HG03039 (cell line): ENCODE measurements around the gene OR6J1.
"Not testable (repeated sequence)": the region's sequence is repeated elsewhere in the genome, so short reads cannot be mapped to it uniquely, and the experiment has no call there.

Source experiments
- ATAC-seq: cut with Tn5 transposase; IDR thresholded peaks from one replicate; pipeline ENCODE4 v1.9.1; 2021; ENCODE audit warnings: mild to moderate bottlenecking, moderate library complexity; ENCODE audit not compliant: unreplicated experiment

The OR6J1 gene

GRCh38 chr14:22610931-22611330 is 33.2 kb downstream of the OR6J1 start:
- ATAC-seq = no peak

- ATAC-seq = no peak
Observed at GRCh38 chr14:22607291-22607690, 36.9 kb downstream of the OR6J1 start.

- no peak for ATAC-seq
Observed at GRCh38 chr14:22606380-22606779, 37.8 kb downstream of the OR6J1 start.

GRCh38 chr14:22602862-22603261 is 41.3 kb downstream of the OR6J1 start:
- ATAC-seq = no peak

- ATAC-seq = no peak
Observed at GRCh38 chr14:22601996-22602395, 42.2 kb downstream of the OR6J1 start.

GRCh38 chr14:22601456-22601855 is 42.7 kb downstream of the OR6J1 start:
- no peak for ATAC-seq

DNA sequence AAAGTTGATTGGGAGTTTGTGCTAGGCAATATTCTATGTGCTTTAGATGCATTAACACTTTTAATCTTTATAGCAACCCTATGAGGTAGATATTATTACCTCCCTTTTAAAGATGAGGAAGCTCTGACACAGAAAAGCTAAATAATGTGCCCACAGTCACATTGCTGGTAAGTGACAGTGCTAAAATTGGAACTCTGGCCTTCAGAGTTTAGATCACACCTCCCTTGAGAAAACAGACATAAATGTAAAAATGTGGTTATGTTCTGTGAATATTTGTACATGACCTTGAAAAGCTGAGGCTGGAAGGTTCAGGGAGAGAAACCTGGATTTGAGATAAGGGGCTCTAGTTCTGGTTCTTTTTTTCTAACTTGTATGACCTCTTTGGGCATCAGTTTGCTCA is 44.1 kb downstream of the OR6J1 start:
- no peak for ATAC-seq

GRCh38 chr14:22599349-22599748 is 44.8 kb downstream of the OR6J1 start:
- ATAC-seq = no peak

DNA sequence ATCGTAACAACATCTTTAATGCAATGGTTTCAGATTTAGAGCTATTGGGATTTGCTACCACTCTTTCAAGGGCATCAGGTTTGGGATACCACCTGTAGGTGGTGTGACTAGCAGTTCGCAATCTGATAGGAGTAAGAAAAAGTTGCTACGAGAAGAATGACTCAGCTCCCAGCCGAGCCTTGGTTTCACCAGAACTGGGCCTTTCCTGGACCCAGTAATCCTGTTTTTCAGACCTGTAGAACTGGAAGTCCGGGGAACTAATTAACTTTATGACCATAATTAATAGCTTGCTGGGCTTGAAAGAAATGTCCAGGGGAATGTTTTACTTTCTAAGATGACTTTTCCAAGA is 45.3 kb downstream of the OR6J1 start:
- no peak for ATAC-seq

DNA sequence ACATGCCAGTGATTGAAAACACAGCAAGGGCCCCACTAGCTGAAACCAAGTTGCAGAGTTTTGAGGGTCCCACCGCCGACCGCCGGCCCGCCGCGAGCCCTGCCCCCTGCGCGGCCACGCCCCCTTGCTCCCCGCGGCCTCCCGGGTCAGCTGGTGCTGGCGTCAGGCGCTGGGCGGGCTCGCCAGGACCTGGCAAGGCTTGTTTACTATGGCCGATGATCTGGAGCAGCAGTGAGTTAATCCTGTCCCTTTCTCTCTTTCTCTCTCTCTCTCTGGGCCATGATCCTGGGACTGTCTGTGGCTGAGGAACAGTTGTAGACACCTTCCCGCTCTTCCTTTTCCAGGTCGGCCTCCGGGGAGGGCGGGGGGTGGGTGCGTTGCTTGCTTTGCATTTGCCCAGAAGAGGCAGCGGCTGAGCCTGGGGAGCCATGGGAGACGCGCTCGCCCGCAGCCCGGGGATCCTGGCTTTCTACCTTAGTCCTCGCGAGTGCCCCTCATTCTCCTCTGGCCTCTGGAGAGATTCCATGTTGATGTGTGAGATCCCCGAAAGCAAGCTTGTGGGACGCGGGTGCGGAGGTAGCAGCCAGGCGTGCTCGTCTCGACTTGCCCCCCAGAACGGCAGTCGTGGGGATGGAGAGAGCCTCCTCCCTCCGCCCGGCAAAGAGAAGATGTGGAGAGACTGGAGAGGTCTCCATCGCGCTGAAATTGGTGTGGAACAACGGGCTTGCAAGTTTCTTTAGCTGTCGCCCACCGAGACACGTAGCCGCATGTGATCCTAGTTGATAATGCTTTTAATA is 45.9 kb downstream of the OR6J1 start, which contains the start of gene ABHD4:
Gene ABHD4, plus strand, starts transcription at position 202 of the 797 bp plus-strand sequence. Its CDS starts 7 bp downstream, at position 209.
- peak; percentile 82 for ATAC-seq

GRCh38 chr14:22597771-22598098 is 46.4 kb downstream of the OR6J1 start:
- ATAC-seq = no peak

DNA sequence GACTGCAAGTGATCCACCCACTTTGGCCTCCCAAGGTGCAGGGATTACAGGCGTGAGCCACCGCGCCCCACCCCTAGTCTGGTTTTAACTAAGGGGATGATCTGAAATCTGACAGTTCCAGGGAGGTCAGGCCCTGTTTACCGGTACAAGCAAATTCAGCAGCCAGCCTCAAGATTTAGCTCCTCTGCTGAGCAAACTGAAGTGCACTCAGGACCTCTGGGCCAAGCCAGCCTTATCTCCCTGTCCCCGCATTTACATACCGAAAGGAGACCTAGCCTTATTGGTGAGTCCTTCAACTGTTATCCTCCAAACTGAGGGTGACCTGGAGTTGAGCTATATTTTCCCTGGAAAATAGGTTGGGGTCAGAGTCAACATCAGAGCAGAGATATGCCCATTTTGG is 46.9 kb downstream of the OR6J1 start:
- ATAC-seq = no peak

DNA sequence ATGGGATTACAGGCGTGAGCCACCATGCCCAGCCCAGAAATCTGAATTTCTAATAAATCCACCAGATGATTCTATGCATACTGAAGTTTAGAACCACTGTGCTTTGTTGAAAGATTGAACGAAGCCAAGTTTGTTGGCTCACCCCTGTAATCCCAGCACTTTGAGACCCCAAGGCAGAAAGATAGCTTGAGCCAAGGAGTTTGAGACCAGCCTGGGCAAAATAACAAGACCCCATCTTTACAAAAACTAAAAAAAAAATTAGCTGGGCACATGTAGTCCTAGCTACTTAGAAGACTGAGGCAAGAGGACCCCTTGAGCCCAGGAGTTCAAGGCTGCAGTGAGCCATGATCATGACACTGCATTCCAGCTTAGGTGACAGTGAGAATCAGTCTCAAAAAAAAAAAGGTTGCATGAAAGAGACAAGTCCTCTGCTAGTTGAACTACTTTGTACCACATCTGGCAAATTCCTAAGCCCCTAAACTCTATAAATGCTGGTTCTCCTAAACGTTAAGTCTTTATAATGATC is 47.7 kb downstream of the OR6J1 start:
- ATAC-seq = no peak

DNA sequence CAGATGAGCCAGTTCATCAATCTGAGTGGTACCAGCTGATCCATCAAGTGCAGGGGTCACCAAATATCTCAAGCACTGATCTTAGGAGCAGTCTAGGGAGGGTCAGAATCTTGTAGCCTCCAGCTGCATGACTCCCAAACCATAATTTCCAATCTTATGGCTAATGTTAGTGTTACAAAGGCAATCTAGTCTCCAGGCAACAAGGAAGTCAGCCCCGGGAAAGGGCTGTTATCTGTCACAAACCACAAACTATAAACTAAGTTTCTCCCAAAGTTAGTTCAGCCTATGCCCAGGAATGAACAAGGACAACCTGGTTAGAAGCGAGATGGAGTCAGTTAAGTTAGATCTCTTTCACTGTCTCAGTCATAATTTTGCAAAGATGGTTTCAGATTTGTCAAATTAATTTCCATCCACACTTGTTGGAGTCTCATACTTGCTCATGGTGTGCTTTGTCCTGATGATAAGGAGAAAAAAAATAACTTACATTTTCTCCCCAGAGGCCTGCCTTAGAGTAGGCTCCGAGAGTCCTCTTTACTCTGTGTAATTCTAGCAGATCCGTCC is 49.9 kb downstream of the OR6J1 start:
- no peak for ATAC-seq

DNA sequence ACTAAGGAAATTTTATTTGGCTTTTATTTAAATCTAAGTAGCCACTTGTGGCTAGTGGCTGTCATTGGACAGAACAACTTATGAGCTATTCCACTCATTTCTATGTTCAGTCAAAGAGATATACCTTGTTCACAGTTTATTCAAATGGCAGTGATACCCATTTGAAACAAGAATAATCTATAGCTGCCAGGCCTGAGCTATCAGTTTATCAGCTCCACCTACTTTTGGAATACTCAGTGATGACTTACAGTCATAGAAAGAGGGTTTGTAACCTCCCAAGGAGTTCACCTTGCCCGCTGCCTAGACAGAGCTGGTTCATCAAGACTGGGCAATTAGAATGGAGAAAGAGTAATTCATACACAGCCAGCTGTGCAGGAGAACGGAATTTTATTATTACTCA is 50.6 kb downstream of the OR6J1 start:
- ATAC-seq = no peak

DNA sequence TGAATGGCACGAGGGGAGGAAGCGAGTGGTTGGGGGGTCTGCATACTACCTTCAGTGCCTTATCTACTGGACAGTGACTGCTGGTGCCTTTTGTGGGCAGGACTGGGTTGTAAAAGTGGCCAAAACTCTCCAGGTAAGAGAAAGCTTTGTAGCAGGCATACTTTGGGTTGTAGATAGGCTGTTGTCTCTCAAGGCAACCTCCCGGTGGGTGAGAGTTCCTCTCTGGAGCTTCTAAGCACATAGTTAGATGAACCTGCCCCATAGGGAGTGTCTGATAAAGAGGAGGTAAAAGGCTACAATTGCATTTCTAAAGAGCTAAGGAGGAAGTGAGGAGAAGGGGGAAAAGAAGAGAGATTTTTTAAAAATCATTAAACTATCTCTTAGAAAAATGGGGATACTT is 51.0 kb downstream of the OR6J1 start:
- ATAC-seq = no peak

DNA sequence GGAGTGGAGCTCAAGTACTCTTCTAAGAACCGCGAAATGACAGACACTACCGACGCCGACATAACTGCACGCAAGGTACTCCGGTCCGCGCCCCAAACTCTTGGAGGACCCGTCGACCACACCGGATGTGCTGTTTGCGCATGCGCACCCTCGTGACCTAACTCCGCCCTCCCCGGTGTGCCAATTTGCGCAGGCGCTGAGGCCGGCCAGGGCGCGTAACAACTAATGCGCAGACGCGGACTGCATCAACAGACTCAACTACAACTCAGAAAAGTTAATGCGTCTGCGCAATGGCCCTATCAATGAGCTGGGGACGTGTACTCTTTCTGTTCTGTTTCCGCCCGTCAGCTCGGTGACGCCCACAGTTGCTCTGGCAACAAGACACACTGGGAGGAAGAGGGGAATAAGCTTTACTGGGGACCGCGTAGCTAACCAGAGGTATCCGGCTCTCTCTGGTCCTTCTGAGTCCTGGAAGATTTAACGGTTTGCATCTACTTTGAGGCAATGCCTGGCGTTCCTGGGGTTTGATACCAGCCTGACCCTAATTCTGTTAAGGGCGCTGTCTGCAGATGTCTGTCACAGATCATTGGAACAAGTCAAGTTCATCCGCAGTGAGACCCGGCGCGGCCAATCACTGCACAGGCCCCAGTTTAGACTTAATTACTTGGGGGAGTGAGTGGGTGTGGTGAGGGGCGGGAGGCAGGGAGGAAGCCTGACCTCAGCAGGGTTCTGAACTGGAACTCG is 54.9 kb downstream of the OR6J1 start, which contains the start of gene DAD1:
Gene DAD1, minus strand, starts transcription at position 129 of the 744 bp plus-strand sequence. Its CDS starts 67 bp downstream, at position 62.
- peak; percentile 87 for ATAC-seq

DNA sequence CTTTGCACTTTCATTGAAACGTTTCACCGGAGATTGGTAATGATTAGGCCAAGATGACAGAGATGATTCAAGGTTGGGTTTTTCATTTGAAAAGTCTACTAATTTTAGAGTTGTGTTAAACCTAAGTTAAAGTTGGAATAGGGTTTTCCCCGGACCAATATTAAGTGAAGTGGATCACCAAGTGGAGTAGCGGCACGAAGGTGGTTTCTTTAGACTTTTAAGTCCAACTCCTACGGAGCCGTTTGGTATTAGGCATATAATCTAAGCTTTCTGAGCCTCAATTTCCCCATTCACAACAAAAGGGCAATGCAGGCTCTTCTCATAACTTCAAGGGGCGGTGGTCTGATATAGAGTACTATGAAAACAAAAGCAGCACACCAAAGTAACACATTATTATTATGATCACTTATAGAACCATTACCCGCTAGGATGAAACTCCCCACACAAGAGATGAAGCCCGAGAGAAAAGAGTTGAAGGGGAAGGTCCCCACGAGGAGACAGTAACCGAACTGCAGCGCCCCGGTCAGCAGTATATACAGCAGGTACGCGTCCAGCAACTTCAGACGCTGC is 55.5 kb downstream of the OR6J1 start:
- no peak for ATAC-seq

GRCh38 chr14:22587677-22588422 is 56.3 kb downstream of the OR6J1 start:
- ATAC-seq = not testable (repeated sequence)

- ATAC-seq = no peak
Observed at GRCh38 chr14:22587247-22587646, 56.9 kb downstream of the OR6J1 start.

GRCh38 chr14:22583994-22584393 is 60.2 kb downstream of the OR6J1 start:
- ATAC-seq = no peak
